Measurements from ENCODE around the gene CCDC47. TPM values are rescaled to one million over a fixed set of nuclear protein-coding genes. Genes with fewer than 3 reads are reported as not detected.

CCDC47 gene
- total RNA-seq, 1 donor, result 77.1 TPM

DNA sequence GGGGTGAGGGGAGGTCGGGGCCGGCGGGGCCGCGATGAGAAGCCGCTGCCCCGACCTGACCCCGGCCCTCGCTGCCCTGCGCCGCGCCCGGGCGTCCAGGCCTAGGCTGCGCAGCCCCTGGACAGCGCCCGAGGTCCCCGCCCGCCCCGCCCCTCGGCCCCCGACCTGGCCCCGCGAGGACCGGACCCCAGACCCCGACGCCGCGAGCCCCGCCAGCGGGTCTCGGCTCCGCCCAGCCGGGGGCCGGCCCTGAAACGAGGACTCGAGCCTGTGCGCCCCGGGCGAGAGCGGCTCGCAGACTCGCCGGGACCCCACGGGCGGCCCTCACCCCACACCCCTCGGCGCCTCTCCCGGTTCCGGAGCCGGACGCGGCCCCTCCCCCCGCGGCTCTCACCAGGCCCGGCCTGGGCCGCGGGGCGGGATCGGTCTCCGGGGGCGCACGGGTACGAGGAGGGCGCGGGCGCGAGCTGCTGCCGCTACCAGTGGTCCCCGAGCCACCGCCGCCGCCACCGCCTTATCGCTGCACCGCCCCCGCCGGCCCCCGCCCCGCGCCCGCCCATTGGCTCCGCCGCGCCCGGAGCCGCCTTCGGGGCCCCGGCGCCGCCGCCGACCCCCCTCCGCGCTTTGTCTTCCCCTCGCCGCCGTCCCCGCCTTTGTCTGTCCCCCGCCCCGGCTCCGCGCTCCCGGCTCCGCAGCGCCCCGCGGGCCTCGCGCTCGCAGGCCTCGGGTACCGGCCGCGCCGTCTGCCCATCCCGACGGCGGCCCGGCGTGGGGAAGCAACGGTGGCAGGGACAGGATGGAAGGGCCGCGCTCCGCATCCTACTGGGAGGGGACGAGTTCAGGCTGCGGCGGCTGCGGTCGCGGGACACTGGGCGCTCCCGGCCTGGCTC lies 73.5 kb downstream of the CCDC47 start, which contains the start of gene LIMD2:
Gene LIMD2, minus strand, starts transcription at position 488 of the 890 bp plus-strand sequence. CDS start 827 bp downstream, outside the sequence.
- TF ChIP-seq, protein P1, sequence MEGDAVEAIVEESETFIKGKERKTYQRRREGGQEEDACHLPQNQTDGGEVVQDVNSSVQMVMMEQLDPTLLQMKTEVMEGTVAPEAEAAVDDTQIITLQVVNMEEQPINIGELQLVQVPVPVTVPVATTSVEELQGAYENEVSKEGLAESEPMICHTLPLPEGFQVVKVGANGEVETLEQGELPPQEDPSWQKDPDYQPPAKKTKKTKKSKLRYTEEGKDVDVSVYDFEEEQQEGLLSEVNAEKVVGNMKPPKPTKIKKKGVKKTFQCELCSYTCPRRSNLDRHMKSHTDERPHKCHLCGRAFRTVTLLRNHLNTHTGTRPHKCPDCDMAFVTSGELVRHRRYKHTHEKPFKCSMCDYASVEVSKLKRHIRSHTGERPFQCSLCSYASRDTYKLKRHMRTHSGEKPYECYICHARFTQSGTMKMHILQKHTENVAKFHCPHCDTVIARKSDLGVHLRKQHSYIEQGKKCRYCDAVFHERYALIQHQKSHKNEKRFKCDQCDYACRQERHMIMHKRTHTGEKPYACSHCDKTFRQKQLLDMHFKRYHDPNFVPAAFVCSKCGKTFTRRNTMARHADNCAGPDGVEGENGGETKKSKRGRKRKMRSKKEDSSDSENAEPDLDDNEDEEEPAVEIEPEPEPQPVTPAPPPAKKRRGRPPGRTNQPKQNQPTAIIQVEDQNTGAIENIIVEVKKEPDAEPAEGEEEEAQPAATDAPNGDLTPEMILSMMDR (IDR thresholded peaks at IDR 0.05; ENCODE audit: extremely low read depth, low read depth, low read length), result no peak
- Histone ChIP-seq H3K27me3 (ENCODE audit: insufficient read depth, low read length) (no peaks in the 10 kb centered on the region), H3K79me2 (ENCODE audit: insufficient read depth, low read length) (no peaks in the 10 kb centered on the region), H3K4me1 (ENCODE audit: insufficient read depth, low read length) (peaks cover 8% of the 10 kb centered on the region), H2AFZ (ENCODE audit: low read length) (peak within 1 kb of the TSS; percentile 59), H3K27ac (ENCODE audit: low read depth, low read length) (no peak within 1 kb of the TSS), H3K9me3 (ENCODE audit: low read depth, low read length) (no peaks in the 10 kb centered on the region), H4K20me1 (ENCODE audit: insufficient read depth, low read length) (peaks cover 11% of the 10 kb centered on the region), H3K4me2 (ENCODE audit: insufficient read depth, low read length) (peak within 1 kb of the TSS; percentile 71), H3K4me3 (ENCODE audit: insufficient read depth, low read length) (peak within 1 kb of the TSS; percentile 71), H3K36me3 (ENCODE audit: insufficient read depth, low read length) (peaks cover 9% of the 10 kb centered on the region)
- peak; percentile 95 for DNase-seq (ENCODE audit: insufficient read length, low spot score, missing footprints)

DNA sequence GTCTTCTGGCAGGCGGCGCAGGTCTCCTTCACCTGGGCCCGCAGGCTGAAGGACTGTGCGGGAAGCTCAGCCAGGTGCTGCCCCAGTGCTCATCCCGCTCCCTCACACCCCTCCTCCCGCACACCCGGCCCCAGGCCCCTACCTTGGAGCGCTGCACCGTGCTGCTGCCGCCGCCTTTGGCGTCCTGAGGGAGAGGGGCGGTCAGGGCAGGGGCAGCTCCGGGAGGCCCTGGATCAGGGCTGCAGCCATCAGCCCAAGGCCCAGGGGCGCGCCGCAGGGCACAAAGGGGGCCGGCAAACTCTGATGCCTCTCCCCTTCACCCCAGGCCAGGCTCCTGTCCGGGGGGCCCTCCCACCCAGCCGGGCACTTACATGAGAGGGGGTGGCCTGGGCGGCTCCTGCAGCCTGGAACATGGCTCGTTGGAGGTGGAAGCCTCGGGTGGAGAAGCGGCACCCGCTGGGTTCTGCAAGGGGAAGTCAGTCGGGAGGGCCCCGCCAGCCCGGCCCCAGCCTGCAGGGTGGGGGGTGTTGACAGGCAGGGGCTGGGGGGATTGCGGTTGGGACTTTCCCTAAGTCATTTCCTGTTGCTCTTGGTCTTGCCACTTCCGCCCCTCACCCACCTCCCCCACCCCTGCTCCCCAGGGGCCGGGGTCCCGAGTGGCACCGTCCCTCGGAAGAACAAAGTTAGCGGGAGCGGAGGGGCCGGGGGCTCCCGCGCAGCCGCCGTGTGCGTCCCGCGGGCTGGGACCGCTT lies 74.3 kb downstream of the CCDC47 start:
- no peaks in the 10 kb centered on the region for H3K27me3 ChIP-seq (ENCODE audit: insufficient read depth, low read length)
- H4K20me1 ChIP-seq (ENCODE audit: insufficient read depth, low read length), result peaks cover 11% of the 10 kb centered on the region
- H3K36me3 ChIP-seq (ENCODE audit: insufficient read depth, low read length), result peaks cover 10% of the 10 kb centered on the region
- H3K79me2 ChIP-seq (ENCODE audit: insufficient read depth, low read length), result no peaks in the 10 kb centered on the region
- TF ChIP-seq, protein P1 (IDR thresholded peaks at IDR 0.05; ENCODE audit: extremely low read depth, low read depth, low read length), result no peak
- peak overlapping the region; percentile 71 for H3K4me2 ChIP-seq (ENCODE audit: insufficient read depth, low read length)
- H3K4me1 ChIP-seq (ENCODE audit: insufficient read depth, low read length), result peaks cover 8% of the 10 kb centered on the region
- H2AFZ ChIP-seq (ENCODE audit: low read length), result no peak overlapping the region
- H3K9me3 ChIP-seq (ENCODE audit: low read depth, low read length), result no peaks in the 10 kb centered on the region
- H3K4me3 ChIP-seq (ENCODE audit: insufficient read depth, low read length), result peak overlapping the region; percentile 71
- H3K27ac ChIP-seq (ENCODE audit: low read depth, low read length), result no peak overlapping the region
- peak; percentile 89 for DNase-seq (ENCODE audit: insufficient read length, low spot score, missing footprints)

DNA sequence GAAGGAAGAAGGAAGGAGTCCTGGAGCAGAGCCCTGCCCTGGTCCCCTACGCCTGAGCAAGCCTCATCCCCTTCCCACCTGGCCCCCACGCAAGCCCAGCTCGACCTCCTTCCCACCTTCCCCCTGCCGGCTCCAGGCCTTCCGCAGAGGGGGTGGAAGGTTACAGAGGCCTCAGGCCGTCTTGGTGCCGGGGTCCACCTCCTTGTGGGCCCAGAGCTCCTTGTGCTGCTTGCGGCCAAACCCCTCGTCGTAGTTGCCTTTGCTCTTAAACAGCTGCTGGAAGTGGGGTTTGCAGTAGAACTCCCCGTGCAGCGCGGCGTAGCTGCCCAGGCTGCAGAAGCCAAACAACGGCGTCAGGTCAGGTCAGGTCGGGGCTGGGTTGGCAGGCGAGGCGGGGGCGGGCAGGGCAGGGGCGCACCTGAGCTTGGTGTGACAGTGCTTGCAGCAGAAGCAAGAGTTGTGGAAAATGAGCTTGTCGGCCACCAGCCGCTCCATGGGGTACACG lies 75.0 kb downstream of the CCDC47 start:
- DNase-seq (ENCODE audit: insufficient read length, low spot score, missing footprints), result peak; percentile 85
- no peak overlapping the region for H3K27ac ChIP-seq (ENCODE audit: low read depth, low read length)
- H3K27me3 ChIP-seq (ENCODE audit: insufficient read depth, low read length), result no peaks in the 10 kb centered on the region
- peaks cover 11% of the 10 kb centered on the region for H3K36me3 ChIP-seq (ENCODE audit: insufficient read depth, low read length)
- TF ChIP-seq, protein P1 (IDR thresholded peaks at IDR 0.05; ENCODE audit: extremely low read depth, low read depth, low read length), result no peak
- H4K20me1 ChIP-seq (ENCODE audit: insufficient read depth, low read length), result peaks cover 11% of the 10 kb centered on the region
- H3K4me2 ChIP-seq (ENCODE audit: insufficient read depth, low read length), result peak overlapping the region; percentile 71
- H2AFZ ChIP-seq (ENCODE audit: low read length), result no peak overlapping the region
- no peaks in the 10 kb centered on the region for H3K9me3 ChIP-seq (ENCODE audit: low read depth, low read length)
- H3K4me1 ChIP-seq (ENCODE audit: insufficient read depth, low read length), result peaks cover 8% of the 10 kb centered on the region
- peak overlapping the region; percentile 71 for H3K4me3 ChIP-seq (ENCODE audit: insufficient read depth, low read length)
- H3K79me2 ChIP-seq (ENCODE audit: insufficient read depth, low read length), result no peaks in the 10 kb centered on the region
